ENCODE measurements around the gene SFRP4.

GRCh38 chr7:37942934-37943610 is 26.5 kb upstream of the SFRP4 start:
- TF ChIP-seq CTCF (conservative IDR thresholded peaks at IDR 0.05), result no peak
- no peak for TF ChIP-seq EZH2 (IDR thresholded peaks at IDR 0.05; ENCODE audit: low read depth)

All from PC-9 (cell line).